DMS114 treated with DMSO at 0.1 percent for 48 hours (cell line): Measurements from ENCODE around the gene UCHL5.
A peak's percentile ranks its signal among the peaks of the same experiment; 100 is the strongest.

Source experiments
- DNase-seq: peaks from one replicate; lab custom pipeline; 2025; ENCODE audit not compliant: unreplicated experiment; lab: John Stamatoyannopoulos, UW

Gene UCHL5, protein sequence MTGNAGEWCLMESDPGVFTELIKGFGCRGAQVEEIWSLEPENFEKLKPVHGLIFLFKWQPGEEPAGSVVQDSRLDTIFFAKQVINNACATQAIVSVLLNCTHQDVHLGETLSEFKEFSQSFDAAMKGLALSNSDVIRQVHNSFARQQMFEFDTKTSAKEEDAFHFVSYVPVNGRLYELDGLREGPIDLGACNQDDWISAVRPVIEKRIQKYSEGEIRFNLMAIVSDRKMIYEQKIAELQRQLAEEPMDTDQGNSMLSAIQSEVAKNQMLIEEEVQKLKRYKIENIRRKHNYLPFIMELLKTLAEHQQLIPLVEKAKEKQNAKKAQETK

DNA sequence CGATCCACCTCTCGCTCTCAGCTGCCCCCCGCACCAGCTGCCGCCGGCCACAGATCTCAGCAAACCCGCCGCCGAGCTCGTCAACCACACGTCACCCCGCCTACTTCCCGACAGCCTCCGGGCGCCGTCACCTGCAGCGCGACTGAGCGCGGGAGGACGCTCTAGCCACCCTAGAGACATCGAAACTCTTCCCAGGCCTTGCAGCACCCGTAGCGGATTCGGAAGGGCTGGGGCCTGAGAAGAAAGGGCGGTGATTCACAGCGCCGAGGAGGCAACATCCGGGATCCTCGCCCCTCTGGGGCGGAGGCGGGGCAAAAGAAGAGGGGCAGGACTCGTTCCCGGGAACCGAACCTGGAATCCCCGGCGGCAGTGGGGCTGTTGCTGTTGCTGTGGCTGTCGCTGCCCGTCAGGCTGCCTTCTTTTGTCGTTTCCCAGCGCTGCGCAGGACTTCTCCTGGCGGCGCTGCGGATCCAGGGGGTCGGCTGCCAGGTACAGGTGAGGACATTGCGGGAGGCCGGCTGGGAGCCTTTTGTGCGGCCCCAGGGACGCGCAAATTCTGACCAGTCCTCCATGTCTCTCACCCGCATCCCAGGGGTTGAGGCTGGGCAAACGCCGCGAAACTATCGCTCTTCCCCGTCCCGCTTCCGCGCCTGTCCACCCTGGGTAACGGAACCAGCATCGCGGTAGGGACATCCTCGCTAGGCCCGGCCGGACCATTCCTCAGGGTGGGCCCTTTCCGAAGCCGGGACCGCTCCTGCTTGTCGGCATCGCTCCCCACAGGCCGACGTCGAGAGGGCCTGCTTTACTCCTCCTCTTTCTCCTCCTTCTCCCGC is at the start of gene UCHL5, which contains the start of gene RO60:
TSS of gene UCHL5 (minus strand) at position 79 of the 833 bp plus-strand sequence. CDS start 100 bp downstream, outside the sequence.
TSS of gene RO60 (plus strand) at position 331 of the 833 bp plus-strand sequence. CDS start 9,443 bp downstream, outside the sequence.
- DNase-seq: peak; percentile 96

- no peak for DNase-seq
These were observed 49.3 kb upstream of the UCHL5 start for GRCh38 chr1:193108471-193108870.

DNA sequence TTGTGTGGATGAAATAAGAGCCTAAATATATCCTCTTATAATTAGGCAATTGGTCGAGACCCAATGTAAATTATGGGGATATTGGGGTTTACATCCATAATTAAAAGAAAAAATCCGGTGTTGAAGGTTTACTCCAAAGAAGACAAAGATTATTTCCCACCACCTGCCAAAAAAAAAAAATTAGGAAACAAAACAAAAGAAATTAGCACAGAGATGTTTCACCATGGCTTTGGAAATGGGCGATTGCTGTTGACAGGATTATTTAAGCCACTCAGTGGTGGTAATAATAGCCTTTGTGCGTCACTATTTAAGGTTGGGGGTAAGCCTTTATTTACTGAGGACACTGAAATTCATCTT is 46.6 kb upstream of the UCHL5 start:
- DNase-seq: no peak

- DNase-seq: peak; percentile 82
These were observed 46.0 kb upstream of the UCHL5 start, which contains the start of gene GLRX2 for GRCh38 chr1:193104907-193105820. GLRX2 (minus strand) TSS chr1:193105414; CDS start chr1:193105382, 32 bp downstream.

GRCh38 chr1:193104502-193104906 is 45.3 kb upstream of the UCHL5 start:
- DNase-seq: no peak

DNA sequence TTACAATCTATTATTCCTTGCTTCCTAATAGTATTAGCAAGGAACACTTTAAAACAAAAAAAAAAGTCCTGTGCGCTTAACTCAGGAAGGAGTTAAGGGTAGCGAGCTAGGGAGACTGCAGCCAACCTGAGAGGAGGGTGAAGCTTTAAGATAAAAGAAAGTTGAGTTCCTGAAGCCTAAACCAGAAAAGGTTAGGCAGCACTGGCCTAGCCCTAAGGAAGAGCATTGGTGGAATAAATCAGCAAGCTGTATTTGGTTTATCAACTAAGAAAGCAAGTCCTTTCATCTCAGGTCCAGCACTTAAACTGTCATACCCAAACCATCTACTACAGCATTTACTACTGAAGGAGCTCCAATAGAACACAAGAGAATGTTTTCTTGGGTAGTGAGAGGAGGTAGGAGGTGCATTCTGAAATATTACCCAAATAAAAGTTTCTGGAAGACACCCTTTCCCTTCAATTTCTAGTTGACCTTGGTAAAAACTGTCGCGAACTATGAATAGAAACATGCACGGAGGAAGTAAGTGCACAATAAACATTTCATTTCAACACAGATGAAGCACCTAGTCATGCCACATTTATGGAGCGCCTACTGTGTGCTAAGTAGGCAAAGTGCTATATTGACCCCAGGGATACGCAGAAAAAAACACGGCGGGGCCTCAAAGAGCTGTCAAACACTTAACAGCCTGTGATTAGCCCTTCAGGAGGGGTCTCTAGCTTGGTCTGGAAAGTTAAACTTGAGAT is 44.8 kb upstream of the UCHL5 start:
- DNase-seq: no peak

- no peak for DNase-seq
These were observed 43.5 kb upstream of the UCHL5 start for GRCh38 chr1:193102662-193103061.

DNA sequence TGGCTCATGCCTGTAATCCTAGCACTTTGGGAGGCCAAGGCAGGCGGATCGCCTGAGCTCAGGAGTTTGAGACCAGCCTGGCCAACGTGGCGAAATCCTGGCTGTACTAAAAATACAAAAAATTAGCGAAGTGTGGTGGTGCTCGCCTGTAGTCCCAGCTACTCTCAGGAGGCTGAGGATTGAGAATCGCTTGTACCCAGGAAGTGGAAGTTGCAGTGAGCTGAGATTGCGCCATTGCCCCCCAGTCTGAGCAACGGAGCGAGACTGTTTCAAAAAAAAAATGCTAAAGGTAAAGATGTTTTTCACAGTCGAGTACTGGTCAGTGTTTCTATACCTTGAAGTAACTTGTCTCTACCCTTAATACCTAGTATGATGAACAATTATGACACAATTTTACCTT is 35.0 kb upstream of the UCHL5 start:
- no peak for DNase-seq

GRCh38 chr1:193090865-193091264 is 31.7 kb upstream of the UCHL5 start:
- DNase-seq: no peak

DNA sequence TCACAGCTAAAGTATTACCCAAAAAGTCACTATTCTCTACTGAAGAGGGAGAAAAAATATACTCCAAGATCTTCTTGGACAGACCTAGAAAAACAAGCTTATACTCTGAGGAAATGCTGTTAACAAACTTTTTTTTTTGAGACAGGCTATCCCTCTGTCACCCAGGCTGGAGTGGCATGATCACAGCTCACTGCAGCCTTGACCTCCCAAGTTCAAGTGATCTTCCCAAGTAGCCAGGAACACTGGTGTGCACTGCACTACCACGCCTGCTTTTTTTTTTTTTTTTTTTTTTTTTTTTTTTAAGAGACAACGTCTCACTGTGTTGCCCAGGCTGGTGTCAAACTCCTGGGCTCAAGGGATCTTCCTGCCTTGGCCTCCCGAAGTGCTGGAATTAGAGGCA is 28.7 kb upstream of the UCHL5 start:
- DNase-seq: no peak

DNA sequence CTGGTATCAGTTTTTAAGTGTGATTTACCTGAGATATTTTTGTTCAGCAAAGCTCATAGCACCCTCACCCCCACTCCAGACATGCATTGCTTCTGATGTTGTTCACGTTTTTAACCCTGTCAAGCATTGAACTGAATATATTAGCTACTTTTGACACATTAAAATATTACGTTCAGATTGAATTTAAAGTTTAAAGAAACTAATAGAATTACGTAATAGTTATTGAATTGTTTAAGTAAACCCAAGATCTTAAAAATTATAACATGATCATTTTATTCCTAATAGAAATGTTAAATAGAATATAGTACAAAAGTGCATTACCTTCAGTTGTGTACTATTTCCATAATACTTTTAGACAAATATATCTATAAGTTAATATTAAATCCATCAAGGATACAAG is 27.2 kb upstream of the UCHL5 start:
- DNase-seq: no peak

DNA sequence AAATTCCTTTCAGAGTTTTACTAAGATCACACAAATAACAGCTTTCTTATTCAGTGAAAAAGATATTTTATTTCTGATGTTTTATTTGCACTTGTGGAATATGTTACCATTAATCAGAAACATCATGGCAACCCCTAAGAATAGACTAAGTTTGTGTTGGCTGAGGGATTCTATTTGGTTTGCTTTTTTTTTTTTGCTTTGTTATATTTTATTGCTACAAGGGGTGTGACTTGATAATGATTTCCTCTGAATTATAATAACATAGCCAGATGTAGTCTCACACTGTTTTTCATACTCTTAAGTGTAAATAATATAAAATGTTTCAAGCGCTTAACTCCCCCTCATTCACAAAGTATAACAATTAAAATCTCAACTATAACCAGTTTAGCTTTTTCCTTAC is 26.1 kb upstream of the UCHL5 start:
- DNase-seq: no peak

- DNase-seq: no peak
These were observed 24.4 kb upstream of the UCHL5 start for GRCh38 chr1:193083365-193084088.

- DNase-seq: no peak
These were observed 20.0 kb upstream of the UCHL5 start for GRCh38 chr1:193079187-193079586.

DNA sequence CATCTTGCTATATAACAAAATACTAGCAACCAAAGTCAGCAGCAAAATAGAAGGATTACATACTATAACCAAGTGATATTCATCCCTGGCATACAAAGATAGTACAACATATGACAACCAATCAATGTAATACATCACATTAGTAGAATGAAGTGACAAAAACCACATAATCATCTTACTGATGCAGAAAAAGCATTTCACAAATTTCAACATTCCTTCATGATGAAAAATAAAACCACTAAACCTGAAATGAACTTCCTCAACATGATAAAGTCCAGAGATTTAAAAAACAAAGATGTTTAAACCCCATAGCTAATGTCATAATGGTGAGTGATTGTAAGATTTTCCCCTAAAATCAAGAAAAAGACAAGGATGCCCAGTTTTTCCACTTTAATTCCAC is 18.8 kb upstream of the UCHL5 start:
- no peak for DNase-seq

GRCh38 chr1:193070942-193071341 is 11.8 kb upstream of the UCHL5 start:
- DNase-seq: no peak

- DNase-seq: no peak
These were observed 11.2 kb upstream of the UCHL5 start for GRCh38 chr1:193070386-193070753.

- DNase-seq: peak; percentile 54
These were observed 10.7 kb upstream of the UCHL5 start for GRCh38 chr1:193069748-193070385.

- DNase-seq: no peak
These were observed 8.9 kb upstream of the UCHL5 start for GRCh38 chr1:193068013-193068412.
